ENCODE results near the gene SLC35F1.
"Not testable (repeated sequence)": the region's sequence is repeated elsewhere in the genome, so short reads cannot be mapped to it uniquely, and the experiment has no call there.

Gene SLC35F1

GRCh38 chr6:117992856-117993255 lies 85.8 kb downstream of the SLC35F1 start:
- DNase-seq (ENCODE audit: low read depth), result no peak

GRCh38 chr6:118012944-118013343 lies 105.9 kb downstream of the SLC35F1 start:
- no peak for DNase-seq (ENCODE audit: low read depth)

GRCh38 chr6:118016532-118016931 lies 109.5 kb downstream of the SLC35F1 start:
- DNase-seq (ENCODE audit: low read depth), result no peak

GRCh38 chr6:118017301-118017848 lies 110.3 kb downstream of the SLC35F1 start:
- no peak for DNase-seq (ENCODE audit: low read depth)

GRCh38 chr6:118023771-118024170 lies 116.7 kb downstream of the SLC35F1 start:
- no peak for DNase-seq (ENCODE audit: low read depth)

- no peak for DNase-seq (ENCODE audit: low read depth)
These were observed 122.9 kb downstream of the SLC35F1 start for GRCh38 chr6:118029967-118030366.

GRCh38 chr6:118037479-118037878 lies 130.4 kb downstream of the SLC35F1 start:
- DNase-seq (ENCODE audit: low read depth), result not testable (repeated sequence)

DNA sequence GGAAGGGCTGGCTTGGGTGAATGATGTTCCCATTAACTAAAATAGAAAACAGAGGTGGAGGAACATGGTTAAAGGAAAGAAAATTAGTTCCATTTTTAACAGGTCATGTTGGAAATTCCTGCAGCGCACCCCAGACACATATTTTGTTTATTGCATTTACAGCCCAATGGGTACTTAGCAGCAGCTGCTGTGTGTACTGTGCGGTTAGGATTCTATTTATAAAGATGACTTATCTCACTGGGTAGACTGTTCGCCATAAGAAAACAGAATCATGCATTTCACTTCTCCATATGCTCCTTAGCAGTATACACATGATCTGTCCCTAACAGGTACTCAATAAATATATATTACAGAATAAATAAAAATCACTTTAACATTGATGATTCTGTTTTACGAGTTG lies 135.8 kb downstream of the SLC35F1 start:
- no peak for DNase-seq (ENCODE audit: low read depth)

- DNase-seq (ENCODE audit: low read depth), result no peak
These were observed 137.2 kb downstream of the SLC35F1 start for GRCh38 chr6:118044275-118044674.

GRCh38 chr6:118054082-118054481 lies 147.0 kb downstream of the SLC35F1 start:
- no peak for DNase-seq (ENCODE audit: low read depth)

DNA sequence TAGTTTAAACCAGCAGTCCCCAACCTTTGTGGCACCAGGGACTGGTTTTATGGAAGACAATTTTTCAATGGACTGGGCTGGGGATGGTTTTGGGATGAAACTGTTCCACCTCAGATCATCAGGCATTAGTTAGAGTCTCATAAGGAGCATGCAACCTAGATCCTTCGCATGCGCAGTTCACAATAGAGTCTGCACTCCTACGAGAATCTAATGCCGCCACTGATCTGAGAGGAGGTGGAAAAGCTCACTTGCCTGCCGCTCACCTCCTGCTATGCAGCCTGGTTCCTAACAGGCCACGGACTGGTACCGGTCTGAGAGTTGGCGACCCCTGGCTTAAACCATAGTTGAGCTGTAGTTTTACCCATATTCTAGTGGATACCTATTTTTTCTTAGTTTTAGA lies 154.6 kb downstream of the SLC35F1 start:
- no peak for DNase-seq (ENCODE audit: low read depth)

DNA sequence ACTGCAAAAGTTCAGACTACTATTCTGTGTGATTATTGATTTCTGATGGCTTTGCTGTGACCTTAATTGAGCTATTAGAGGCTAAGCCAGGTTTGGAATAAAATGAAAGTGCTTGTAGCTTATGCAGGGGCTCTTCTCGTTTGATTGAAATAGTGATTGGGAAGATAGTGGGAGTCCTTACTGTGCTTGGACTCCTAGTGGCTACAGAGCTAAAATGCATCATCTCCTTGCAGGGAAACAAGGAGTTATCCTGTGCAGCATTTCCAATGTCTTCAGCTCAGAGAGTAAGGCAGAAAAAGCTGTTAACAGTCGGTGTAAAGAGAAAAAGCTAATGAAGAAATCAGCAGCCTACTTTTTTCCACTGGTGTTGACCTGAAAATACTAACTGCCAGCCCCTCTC lies 173.5 kb downstream of the SLC35F1 start:
- no peak for DNase-seq (ENCODE audit: low read depth)

- no peak for DNase-seq (ENCODE audit: low read depth)
These were observed 176.6 kb downstream of the SLC35F1 start for GRCh38 chr6:118083711-118084110.

- no peak for DNase-seq (ENCODE audit: low read depth)
These were observed 178.6 kb downstream of the SLC35F1 start for GRCh38 chr6:118085665-118086064.

GRCh38 chr6:118086159-118086558 lies 179.1 kb downstream of the SLC35F1 start:
- no peak for DNase-seq (ENCODE audit: low read depth)

GRCh38 chr6:118092086-118092485 lies 185.0 kb downstream of the SLC35F1 start:
- no peak for DNase-seq (ENCODE audit: low read depth)

DNA sequence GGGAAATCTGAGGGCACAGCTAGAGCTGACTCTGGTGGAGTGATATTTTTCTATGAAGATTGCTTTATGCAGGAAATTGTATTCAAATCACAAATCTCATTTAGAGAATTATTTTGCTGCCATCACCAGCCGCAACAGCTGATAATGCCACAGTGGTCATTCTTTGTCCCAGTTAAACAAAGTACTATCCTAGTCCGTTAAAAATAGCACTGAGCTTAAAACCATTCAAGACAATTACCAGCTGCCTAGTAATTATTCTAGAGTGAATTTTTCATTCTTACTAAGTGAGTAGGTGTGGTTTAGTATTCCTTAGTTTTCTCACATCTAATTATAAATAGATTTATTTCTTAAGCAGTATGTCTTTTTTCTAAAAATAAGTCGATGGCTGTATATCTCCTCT lies 190.5 kb downstream of the SLC35F1 start:
- DNase-seq (ENCODE audit: low read depth), result no peak

GRCh38 chr6:118100717-118101116 lies 193.7 kb downstream of the SLC35F1 start:
- no peak for DNase-seq (ENCODE audit: low read depth)

GRCh38 chr6:118101220-118101619 lies 194.2 kb downstream of the SLC35F1 start:
- no peak for DNase-seq (ENCODE audit: low read depth)

DNA sequence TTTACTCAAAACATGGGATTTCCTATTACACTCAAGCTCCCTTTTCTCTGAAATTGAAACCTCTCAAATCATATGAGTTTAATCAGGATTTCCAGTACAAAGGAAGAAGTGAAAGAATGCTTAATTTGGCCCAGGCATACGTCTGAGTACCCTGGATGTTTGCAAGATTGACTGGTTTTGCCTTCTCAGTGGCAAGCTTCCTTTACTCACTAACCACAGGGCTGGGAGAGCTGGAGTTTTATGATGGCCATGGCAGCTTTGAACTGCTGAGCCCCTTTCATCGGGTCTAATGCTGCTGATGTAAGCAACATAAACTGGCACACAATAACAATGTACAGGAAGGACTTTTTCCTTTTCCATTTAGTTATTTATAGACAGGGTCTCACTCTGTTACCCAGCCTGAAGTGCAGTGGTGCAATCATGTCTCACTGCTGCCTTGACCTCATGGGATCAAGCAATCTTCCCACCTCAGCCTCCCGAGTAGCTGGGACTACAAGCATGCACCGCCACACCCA lies 194.8 kb downstream of the SLC35F1 start:
- no peak for DNase-seq (ENCODE audit: low read depth)

DNA sequence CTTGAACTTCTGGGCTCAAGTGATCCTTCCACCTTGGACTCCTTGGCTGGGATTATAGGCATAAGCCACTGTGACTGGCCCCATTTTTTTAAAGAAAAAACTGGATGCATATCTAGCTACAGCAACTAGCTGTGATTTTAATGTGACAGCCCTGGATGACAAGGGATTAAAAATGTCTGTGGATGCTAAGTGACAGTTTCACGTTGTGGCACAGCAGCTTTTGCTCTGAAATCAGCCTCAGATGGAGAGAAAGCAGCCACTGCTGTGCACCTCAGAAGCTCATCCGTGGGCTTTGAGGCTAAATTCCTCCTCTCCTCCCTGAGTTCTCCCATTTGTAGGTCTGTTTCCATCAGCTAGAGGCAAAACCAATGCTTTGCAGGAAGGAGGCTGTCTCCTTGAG lies 195.3 kb downstream of the SLC35F1 start:
- no peak for DNase-seq (ENCODE audit: low read depth)

GRCh38 chr6:118103381-118104146 lies 196.5 kb downstream of the SLC35F1 start:
- DNase-seq (ENCODE audit: low read depth), result no peak

DNA sequence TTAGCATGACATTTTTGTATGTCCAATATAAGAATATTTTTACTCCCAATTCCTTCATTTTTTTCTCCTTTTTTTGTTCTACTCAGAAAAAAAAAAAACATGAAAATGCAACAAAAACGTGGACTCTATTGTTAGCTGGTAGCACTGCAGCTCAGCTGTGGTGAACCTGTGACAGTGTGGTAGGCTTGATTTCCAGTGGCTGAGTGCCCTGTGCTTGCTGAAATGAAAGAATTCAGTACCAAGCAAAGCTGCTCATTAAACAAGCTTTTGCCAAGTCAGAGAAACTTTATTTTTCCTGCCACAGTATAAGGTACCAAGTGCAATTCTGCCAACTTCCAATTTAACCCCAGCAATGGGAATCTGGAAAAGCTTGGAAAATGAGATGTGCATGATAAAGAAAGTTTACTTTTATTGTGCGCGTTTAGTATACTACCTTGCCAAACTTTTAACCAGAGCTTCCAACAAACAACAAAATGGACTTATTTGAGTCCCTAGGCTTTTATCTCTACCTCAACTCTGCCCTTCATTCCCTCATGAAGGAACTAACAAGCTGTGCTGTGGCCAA lies 215.2 kb downstream of the SLC35F1 start:
- no peak for DNase-seq (ENCODE audit: low read depth)
